ENCODE measurements around the gene SLC5A10.
"Not testable (repeated sequence)": the region's sequence is repeated elsewhere in the genome, so short reads cannot be mapped to it uniquely, and the experiment has no call there.

SLC5A10 gene

DNA sequence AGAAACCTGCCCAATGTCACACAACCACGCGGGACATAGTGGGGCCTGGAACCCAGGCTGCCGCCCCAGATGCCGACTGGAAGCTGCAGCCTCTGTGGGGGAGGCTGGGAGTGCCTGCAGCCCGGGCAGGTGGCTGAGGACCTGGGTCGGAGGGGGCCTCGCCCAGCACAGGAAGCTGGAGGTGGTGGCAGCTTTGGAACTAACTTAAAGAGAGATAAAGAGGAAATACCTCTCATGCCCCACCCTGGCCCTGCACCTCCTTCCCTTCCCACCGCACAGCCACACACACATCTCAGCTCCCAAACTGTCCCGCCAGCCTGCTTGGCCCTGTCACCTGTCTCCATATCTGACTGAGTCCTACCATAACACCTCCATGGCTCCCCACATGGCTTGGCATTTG lies 88.4 kb downstream of the SLC5A10 start:
- H3K4me2 ChIP-seq; H3K9ac ChIP-seq; H3K4me1 ChIP-seq; H4K20me1 ChIP-seq; H3K36me3 ChIP-seq; H3K27me3 ChIP-seq; H3K27ac ChIP-seq; H3K9me3 ChIP-seq (replicated peaks in 1 of 11); H3K4me3 ChIP-seq: not testable (repeated sequence)

DNA sequence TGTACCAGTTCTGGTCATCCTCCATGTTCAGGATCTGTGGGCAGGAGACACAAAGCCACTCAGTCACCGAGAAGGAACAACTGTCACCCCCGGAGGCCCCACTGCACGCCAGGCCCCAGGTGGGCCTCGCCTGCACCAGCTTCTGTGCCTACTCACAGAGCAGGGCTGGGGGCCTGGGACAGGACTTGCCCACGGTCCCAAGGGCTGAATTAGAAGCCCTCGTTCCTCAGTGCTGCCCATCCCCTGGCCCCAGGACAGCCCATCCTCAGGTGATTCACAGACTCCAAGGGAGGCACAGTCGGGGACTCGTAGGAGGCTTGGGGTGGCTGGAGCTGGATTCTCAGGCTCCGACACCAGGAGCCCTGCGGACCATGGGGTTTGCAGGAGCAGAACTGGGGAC lies 89.9 kb downstream of the SLC5A10 start:
- H3K4me3 ChIP-seq; H3K9ac ChIP-seq; H3K27ac ChIP-seq; H3K4me1 ChIP-seq; H3K9me3 ChIP-seq (replicated peaks in 1 of 11); H3K4me2 ChIP-seq; H3K36me3 ChIP-seq; H4K20me1 ChIP-seq; H3K27me3 ChIP-seq: not testable (repeated sequence)

DNA sequence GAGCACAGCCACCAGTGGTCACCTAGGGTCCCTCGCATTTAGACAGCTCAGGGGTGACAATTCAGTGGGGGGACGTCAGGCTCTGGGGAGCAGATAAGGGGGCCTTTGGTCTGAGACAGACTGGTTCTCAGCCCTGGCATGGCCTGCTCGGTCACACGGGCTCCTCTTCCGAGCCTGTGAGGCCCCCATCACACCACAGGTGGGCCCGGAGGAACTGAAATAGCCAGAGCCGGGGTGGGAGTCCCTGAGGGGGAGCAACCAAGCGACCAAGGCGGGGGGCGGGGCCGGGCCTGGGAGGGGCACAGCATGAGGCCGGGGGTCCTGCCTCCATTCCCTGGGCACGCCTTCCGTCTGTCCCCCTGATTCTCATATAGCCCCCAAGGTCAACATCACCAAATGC lies 90.4 kb downstream of the SLC5A10 start:
- not testable (repeated sequence) for H4K20me1 ChIP-seq; H3K27ac ChIP-seq; H3K36me3 ChIP-seq; H3K4me2 ChIP-seq; H3K9ac ChIP-seq; H3K4me3 ChIP-seq; H3K4me1 ChIP-seq; H3K9me3 ChIP-seq (replicated peaks in 1 of 11); H3K27me3 ChIP-seq

DNA sequence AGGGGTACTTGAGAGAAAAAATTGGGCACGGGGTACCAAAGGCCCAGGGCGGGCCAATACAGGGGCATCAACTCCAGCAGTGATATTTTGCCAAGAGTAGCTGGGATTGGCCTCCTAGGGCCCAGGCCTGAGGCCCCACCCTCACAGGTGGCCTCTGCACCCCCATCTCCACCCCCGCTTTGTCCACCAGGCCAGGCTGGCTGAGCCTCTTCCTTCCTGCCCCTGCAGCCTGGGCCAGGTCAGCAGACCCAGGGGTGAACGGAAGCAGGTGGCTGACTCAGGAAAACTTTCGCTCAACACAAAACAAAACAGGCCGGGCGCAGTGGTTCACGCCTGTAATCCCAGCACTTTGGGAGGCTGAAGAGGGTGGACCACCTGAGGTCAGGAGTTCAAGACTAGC lies 91.1 kb downstream of the SLC5A10 start:
- H3K9me3 ChIP-seq (replicated peaks in 1 of 11); H3K4me1 ChIP-seq; H3K9ac ChIP-seq; H3K27ac ChIP-seq; H4K20me1 ChIP-seq; H3K27me3 ChIP-seq; H3K4me3 ChIP-seq; H3K36me3 ChIP-seq: not testable (repeated sequence)
- H3K4me2 ChIP-seq, result peak overlapping the region in 10 of 11 experiments; percentile 44 to 70 (median 62); a peak in 13 of 22 replicates

DNA sequence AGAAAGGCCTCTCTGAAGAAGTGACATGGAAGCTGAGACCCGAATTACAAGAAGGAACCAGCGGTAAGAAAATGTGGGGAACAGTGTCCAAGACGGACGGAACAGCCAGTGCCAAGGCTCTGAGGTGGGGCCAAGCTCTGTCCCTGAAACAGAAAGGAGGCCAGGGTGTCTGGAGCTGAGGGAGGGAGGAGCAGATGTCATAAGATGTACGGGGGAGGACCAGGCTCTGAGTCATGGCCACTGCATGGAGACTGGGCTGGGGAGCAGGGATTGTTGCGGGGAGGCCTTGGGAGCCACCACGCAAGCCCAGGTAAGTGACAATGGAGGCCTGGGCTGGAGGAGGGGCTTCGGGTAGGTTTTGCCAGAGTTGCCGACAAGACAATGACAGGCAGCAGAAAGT lies 92.7 kb downstream of the SLC5A10 start:
- H3K27me3 ChIP-seq; H3K27ac ChIP-seq; H4K20me1 ChIP-seq; H3K4me3 ChIP-seq; H3K4me1 ChIP-seq; H3K36me3 ChIP-seq; H3K4me2 ChIP-seq; H3K9me3 ChIP-seq (replicated peaks in 1 of 11); H3K9ac ChIP-seq: not testable (repeated sequence)

DNA sequence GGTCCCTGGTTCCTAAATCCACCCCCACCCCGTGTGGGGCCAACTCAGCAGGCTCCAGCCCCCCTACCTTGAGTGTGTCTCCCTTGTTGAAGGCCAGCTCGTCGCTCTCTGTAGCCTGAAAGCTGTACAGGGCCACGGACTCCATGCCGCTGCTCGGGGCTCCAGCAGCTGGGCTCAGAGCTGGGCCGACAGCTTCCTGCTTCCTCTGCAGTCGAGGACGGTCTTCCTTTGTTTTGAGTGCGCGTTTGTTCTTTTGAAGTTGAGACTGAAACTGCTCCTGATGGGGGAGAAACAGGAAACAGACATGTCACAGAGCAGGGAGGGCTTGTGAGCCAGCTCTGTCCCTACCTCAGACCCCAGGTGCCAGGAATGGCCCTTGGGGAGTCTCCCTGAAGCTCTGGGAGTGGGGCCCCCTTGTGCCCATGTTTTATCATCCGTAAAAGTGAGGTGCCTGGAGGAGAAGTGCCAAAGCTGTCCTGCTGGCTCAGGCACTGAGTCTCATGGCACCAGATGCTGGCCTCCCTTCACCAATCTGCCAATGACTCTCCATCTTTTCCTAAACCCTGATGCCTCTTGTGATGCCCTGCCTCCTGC lies 94.9 kb downstream of the SLC5A10 start, which contains the start of gene GRAP:
TSS of gene GRAP (minus strand) at position 176 of the 594 bp plus-strand sequence. CDS start at position 145, 31 bp downstream.
- H3K4me3 ChIP-seq; H3K9me3 ChIP-seq (replicated peaks in 1 of 11); H3K36me3 ChIP-seq; H4K20me1 ChIP-seq; H3K27me3 ChIP-seq; H3K4me1 ChIP-seq: not testable (repeated sequence)
- H3K9ac ChIP-seq, result peak within 1 kb of the TSS in 1 of 11 experiments; percentile 44; a peak in 1 of 22 replicates
- peak within 1 kb of the TSS in 7 of 11 experiments; percentile 44 to 72 (median 57); a peak in 10 of 22 replicates for H3K27ac ChIP-seq
- H3K4me2 ChIP-seq, result peak within 1 kb of the TSS in 1 of 11 experiments; percentile 52; a peak in 1 of 22 replicates

DNA sequence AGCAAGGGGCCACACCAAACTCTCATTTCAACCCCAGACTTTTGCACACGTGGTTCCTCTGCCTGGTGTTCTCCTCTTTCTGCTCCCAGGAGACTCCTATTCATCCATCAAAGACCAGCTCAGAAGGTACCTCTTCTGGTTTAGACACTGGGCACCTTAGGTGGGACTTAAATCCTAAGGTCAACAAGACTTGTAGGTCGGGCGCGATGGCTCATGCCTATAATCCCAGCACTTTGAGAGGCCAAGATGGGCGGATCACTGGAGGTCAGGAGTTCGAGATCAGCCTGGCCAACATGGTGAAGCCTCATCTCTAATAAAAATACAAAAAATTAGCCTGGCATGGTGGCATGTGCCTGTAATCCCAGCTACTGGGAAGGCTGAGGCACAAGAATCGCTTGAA lies 95.5 kb downstream of the SLC5A10 start:
- not testable (repeated sequence) for H3K27me3 ChIP-seq; H3K4me1 ChIP-seq; H4K20me1 ChIP-seq; H3K9me3 ChIP-seq (replicated peaks in 1 of 11); H3K36me3 ChIP-seq; H3K4me3 ChIP-seq; H3K4me2 ChIP-seq
- Histone ChIP-seq H3K9ac (peak overlapping the region in 1 of 11 experiments; percentile 44; a peak in 1 of 22 replicates), H3K27ac (peak overlapping the region in 7 of 11 experiments; percentile 44 to 72 (median 57); a peak in 10 of 22 replicates)

DNA sequence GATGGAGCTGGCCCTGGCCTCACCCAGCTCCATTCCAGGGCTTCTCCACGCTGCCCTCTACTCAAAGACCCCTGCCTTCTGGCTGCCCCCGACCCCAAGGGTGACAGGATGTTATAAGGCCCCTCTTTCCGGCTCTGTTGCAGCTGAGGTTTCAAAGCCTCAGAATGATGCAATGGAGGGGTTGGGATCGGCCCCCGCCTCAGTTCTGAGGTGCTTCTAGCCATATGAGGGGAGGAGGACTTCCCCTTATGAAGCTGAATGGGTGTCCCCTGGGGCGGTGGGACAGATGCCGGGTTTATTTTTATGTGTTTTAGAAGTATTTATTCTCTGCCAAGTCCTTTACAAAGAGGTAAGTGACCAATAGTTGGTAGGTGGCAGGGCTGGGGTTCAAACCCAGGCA lies 96.9 kb downstream of the SLC5A10 start:
- Histone ChIP-seq H3K9ac (peak overlapping the region in 1 of 11 experiments; percentile 53; a peak in 1 of 22 replicates), H3K27ac (peak overlapping the region in 6 of 11 experiments; percentile 44 to 69 (median 58); a peak in 8 of 22 replicates)
- H3K9me3 ChIP-seq (replicated peaks in 1 of 11); H4K20me1 ChIP-seq; H3K4me1 ChIP-seq; H3K27me3 ChIP-seq; H3K4me3 ChIP-seq; H3K36me3 ChIP-seq; H3K4me2 ChIP-seq: not testable (repeated sequence)

DNA sequence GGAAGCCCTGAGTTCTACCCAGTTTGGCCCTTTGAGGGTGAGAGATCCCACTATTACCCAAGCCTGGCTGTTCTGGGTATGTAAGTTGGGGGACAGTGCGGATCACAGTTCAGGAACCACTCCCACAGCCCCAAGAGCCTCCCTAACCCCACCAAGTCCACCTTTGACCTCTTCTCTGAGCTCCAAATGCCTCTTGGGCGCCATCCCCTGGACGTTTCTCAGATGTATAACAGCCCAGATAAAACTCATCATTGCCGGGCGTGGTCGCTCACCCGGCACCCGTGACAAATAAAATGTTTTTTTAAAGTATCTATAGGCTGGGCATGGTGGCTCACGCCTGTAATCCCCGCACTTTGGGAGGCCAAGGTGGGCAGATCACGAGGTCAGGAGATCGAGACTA lies 103.5 kb downstream of the SLC5A10 start:
- H3K9me3 ChIP-seq (replicated peaks in 1 of 11); H3K4me1 ChIP-seq; H4K20me1 ChIP-seq; H3K27ac ChIP-seq; H3K9ac ChIP-seq; H3K4me3 ChIP-seq; H3K4me2 ChIP-seq; H3K36me3 ChIP-seq; H3K27me3 ChIP-seq: not testable (repeated sequence)

DNA sequence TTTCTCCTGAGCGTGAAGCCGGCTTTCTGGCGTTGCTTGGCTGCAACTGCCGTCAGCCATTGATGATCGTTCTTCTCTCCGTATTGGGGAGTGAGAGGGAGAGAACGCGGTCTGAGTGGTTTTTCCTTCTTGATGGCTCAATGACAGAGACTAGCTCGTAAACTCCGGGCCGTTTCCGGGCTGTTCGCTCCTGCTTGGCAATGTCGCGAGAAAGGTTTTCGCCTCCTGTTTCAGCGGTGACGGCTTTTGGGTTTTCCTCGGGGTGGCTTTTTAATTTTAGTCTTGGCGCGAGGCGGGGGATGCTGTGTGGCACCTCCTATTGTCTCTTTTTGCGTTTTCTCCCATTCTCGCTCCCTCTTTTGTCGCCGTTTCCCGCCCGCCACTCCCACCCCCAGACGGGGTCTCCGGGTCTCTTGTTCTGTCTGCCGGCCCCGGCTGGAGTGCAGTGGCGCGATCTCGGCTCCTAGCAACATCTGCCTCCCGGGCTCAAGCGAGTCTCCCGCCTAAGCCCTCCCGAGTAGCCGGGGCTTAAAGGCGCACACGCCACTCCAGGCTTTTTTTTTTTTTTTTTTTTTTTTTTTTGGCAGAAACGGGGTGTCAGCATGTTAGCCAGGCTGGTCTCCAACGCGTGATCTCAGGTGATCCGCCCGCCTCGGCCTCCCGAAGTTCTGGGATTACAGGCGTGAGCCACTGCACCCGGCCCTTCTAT lies 110.2 kb downstream of the SLC5A10 start:
- H3K36me3 ChIP-seq; H3K4me2 ChIP-seq; H4K20me1 ChIP-seq; H3K9ac ChIP-seq; H3K27ac ChIP-seq; H3K4me3 ChIP-seq; H3K27me3 ChIP-seq; H3K4me1 ChIP-seq; H3K9me3 ChIP-seq (replicated peaks in 1 of 11): not testable (repeated sequence)

DNA sequence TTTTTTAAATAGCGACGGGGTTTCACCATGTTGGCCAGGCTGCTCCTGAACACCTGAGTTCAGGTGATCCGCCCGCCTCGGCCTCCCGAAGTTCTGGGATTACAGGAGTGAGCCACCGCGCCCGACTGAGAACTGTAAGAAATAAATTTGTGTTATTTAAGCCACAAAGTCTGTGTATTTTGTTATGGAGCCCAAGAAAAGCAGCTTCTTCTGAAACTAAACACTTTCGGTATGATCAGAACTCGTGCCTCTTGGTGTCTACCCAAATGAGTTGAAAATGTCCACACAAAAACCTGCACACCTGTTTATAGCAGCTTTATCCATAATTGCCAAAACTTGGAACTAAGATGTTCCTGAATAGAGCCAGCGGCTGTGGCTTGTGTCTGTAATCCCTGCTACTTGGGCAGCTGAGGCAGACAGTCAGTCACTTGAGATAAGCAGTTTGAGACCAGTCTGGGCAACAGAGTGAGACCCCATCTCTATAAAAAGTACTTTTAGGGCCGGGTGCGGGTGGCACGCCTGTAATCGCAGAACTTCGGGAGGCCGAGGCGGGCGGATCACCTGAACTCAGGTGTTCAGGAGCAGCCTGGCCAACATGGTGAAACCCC lies 110.9 kb downstream of the SLC5A10 start:
- not testable (repeated sequence) for H3K4me3 ChIP-seq; H3K4me1 ChIP-seq; H3K9ac ChIP-seq; H4K20me1 ChIP-seq; H3K9me3 ChIP-seq (replicated peaks in 1 of 11); H3K27ac ChIP-seq; H3K36me3 ChIP-seq; H3K4me2 ChIP-seq; H3K27me3 ChIP-seq

DNA sequence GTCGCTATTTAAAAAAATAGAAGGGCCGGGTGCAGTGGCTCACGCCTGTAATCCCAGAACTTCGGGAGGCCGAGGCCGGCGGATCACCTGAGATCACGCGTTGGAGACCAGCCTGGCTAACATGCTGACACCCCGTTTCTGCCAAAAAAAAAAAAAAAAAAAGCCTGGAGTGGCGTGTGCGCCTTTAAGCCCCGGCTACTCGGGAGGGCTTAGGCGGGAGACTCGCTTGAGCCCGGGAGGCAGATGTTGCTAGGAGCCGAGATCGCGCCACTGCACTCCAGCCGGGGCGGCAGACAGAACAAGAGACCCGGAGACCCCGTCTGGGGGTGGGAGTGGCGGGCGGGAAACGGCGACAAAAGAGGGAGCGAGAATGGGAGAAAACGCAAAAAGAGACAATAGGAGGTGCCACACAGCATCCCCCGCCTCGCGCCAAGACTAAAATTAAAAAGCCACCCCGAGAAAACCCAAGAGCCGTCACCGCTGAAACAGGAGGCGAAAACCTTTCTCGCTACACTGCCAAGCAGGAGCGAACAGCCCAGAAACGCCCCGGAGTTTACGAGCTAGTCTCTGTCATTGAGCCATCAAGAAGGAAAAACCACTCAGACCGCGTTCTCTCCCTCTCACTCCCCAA lies 111.5 kb downstream of the SLC5A10 start:
- Histone ChIP-seq H3K4me2 (peak overlapping the region in 4 of 11 experiments; percentile 26 to 65 (median 34); a peak in 2 of 22 replicates), H3K4me3 (peak overlapping the region in 1 of 10 experiments; percentile 28; a peak in 1 of 20 replicates)
- H3K36me3 ChIP-seq, result not testable (repeated sequence)

DNA sequence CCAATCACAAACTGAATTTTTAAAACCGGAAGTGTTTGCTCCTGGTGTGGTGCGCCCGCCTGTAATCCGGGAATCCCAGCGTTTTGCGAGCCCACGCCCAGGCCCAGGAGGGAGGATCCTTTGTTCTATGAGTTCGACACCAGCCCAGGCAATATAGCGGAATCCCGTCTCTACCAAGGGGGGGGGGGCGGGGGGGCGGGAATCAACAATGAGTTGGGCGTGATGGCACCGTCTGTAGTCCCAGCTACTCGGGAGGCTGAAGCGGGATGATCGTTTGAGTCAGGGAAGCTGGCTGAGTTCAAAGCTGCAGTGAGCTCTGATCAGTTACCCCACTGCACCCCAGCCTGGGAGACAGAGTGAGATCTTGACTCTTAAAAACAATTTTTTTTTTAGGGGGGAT lies 112.4 kb downstream of the SLC5A10 start:
- H3K36me3 ChIP-seq; H3K4me3 ChIP-seq; H3K27ac ChIP-seq; H3K27me3 ChIP-seq; H3K4me1 ChIP-seq; H3K4me2 ChIP-seq; H3K9me3 ChIP-seq (replicated peaks in 1 of 11); H4K20me1 ChIP-seq; H3K9ac ChIP-seq: not testable (repeated sequence)

More for the DNA sequence above, 111.5 kb downstream of the SLC5A10 start:
- not testable (repeated sequence) for H4K20me1 ChIP-seq; H3K4me1 ChIP-seq; H3K27me3 ChIP-seq; H3K9me3 ChIP-seq (replicated peaks in 1 of 11)
- H3K9ac ChIP-seq, result peak overlapping the region in 8 of 11 experiments; percentile 47 to 63 (median 54); a peak in 8 of 22 replicates
- H3K27ac ChIP-seq, result peak overlapping the region in 5 of 11 experiments; percentile 43 to 55 (median 53); a peak in 7 of 22 replicates

Data from BLaER1 treated with 17β-estradiol and CSF1 and Interleukin-3, amounts not matched to agents 10 nM and 100 nM (cell line).